Measurements from ENCODE around the gene ATP5PO.

The ATP5PO gene, protein sequence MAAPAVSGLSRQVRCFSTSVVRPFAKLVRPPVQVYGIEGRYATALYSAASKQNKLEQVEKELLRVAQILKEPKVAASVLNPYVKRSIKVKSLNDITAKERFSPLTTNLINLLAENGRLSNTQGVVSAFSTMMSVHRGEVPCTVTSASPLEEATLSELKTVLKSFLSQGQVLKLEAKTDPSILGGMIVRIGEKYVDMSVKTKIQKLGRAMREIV

DNA sequence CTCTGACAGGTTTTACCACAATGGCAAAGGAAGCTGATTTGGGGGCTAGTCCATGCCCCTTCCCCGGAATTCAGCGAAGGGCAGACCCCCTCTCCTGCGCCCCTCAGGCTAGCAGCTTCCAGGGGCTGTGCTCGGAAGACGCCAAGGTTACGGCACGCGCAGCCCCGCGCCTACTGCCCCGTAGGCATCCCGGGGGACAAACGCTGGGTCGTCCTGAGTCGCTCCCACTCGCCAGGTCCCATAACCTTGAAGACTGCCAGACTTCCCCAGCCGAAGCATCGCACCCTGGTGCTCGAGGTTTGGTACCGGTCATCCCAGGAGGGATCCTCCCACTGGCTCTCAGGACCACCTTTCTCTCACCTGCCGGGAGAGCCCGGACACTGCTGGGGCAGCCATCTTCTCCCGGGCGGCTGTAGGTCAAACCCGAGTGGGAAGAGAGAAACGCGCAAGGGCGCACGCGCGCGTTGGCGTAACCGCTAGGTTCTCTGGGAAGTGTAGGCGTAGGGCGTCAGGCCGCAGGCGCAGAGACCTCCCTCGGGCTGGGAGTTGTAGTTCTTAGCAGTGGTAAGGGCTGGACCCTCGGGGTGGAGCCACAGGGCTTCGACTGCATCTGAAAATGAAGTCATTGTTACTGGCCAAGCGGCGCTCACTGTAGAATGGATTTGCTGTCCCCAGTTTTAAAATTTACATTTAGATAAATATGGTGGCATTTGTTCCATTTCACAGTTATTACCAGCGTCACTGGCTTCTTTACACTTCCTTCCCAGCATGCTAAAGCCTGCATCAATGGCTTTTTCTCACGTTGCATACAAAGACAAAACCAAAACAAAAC lies at the start of gene ATP5PO:
Gene ATP5PO, minus strand, starts transcription at position 437 of the 832 bp plus-strand sequence. Its CDS starts 41 bp downstream, at position 396.
- DNase-seq (ENCODE audit: low read depth), result peak; percentile 95

DNA sequence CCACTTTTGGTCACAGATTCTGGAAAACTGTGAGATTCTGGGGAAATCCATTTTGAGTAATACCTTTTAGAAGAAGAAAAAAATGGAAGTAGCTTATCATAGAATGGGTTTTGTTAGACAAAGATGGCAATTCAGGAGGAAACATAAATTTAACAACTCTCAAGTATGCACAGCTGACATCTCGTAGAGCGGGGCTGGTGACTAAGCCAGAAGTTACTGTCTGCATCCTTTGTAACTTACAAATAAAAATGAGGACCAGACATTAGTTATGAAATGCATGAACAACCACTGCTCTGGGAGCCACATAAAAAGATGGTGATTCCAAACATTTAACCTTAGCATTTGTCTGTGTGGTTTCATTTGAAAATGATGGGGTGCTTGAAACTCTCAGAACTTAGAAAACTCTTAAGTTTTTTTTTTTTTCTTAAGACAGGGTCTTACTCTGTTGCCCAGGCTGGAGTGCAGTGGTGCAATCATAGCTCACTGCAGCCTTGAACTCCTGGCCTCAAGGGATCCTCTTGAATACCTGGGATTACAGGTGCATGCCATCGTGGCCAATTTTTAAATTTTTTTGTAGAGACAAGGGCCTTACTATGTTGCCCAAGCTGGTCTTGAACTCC lies 49.2 kb upstream of the ATP5PO start:
- no peak for DNase-seq (ENCODE audit: low read depth)

DNA sequence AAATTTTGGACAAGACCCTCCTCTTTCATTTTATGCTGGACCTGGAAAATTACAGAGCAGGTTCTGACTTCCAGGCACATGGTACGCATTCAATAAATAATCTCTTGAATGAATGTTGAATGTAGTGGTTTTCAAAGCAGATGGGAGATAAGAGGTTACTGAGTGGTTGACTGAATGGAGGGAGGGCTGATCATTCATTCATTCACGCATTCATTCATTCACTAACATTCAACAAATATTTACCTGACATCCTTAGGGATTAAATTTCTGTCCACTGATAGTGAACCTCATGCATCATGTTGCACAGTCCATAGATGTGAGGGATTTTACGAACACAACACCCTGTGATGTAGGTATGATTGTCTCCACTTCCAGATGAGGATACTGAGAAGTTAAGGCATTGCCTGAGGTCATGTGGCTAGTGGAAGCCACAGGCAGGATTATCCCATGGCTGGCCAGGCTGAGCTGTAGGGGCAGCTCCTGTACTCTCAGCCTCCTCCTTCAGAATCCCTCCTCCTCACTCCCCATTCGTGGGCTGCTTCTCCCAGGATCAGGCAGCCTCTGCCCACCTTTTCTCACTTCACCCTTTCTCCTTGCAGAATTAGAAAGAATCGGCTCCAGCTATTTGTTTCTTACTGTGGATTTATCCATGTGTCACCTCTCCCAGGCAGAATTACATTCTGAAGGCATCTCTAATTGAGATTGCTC lies 48.4 kb upstream of the ATP5PO start:
- DNase-seq (ENCODE audit: low read depth), result no peak

DNA sequence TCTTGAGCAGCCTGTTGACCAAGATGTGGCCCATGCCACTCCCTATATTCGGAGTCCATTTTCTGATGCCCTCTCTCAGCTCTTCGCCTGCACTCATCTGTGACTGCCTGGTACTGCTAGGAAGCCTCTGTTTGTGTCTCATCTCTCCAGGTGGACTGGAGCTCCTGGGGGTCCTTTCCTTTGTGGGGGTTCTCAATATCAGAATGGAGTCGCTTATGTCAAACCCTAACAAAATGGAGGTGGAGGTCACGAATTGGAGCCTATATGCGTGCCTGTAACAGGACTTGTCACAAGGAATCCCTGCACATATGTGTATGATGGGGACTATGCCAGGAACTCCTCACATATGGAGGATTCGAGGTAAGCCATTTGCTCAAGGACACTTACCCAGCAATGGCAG lies 46.7 kb upstream of the ATP5PO start:
- DNase-seq (ENCODE audit: low read depth), result no peak

DNA sequence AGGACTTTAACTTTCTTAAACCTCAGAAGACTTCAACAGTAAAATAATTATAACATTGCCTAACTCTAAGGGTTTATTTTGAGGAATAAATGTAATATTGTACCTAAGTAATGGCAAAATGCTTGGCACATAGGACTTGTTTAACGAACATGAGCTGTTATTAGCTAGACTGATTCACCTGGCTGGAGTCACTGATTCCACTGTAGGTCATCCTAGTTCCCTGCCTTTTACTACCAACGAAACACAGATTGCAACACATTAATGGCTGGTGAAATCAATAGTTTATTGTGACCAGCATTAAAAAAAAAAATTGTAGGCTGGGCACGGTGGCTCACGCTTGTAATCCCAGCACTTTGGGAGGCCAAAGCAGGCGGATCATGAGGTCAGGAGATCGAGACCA lies 45.5 kb upstream of the ATP5PO start:
- DNase-seq (ENCODE audit: low read depth), result no peak

DNA sequence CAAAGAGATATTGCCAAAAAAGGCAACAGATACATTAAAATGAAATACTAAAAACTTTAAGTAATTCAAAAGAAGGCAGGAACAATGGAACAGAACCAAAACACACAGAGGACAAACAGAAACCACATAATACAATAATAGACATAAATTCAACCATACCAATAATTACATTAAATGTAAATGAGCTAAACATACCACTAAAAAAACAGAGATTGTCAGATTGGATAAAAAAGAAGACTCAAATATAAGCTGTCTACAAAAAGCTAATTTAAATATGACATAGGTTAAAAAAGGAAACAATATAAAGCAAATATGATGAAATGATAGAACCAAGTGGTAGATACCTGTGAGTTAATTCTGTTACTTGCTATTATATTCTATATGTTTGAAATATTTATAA lies 44.1 kb upstream of the ATP5PO start:
- no peak for DNase-seq (ENCODE audit: low read depth)

DNA sequence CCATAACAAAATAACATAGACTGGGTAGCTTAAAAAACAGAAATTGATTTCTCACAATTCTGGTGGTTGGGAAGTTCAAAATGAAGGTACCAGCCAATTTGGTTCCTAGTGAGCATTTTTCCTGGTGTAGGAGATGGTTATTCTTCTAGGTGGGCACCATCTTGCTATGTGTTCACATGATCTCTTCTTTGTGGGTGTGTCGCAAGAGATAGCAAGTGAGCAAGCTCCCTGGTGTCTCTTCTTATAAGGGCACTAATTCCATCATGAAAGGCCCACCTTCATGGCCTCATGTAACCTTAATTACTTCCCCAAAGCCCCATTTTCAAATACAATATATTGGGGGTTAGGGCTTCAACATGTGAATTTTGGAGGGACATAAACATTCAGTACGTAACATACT lies 38.8 kb upstream of the ATP5PO start:
- no peak for DNase-seq (ENCODE audit: low read depth)

DNA sequence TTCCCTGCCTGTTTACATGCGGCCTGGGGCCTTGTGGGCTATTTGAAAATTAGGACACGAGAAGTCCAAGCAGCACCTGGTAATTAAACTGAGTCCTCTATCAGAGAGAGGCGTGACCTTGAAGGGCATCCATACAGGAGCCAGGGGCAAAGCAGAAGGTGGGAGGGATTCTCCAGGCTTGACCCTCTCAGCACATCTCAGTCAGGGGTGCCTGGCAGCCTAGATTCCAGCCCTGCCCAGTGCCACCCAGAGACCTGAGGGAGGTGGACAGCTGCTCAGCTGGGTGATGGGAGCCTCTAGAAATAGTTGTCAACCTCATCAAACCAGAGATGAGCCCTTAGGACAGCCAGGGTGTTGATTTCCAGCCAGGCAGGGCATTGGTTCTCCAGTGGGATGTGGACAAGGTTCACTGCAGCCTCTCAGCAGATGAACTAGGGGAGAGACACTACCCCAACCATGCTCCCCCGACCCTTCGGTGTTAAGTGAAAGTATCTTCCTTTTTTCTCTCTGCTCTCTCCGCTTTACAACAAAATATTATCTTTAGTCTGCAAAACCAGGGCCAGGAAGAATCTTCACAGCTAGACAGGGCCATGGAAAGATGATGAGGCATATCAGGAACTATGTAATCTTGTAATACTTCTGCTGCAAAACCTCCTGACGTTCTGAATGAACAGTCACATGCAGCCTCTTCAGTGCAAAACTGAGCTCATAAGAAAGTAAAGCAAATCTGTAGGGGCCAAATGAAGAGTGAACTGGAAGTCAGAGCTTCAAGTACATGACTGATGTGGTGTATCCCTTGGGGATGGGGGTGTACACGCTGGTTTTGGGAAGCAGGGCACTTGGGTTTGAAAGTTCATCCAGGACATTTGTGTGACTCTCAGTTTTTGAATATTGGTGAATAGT lies 35.9 kb upstream of the ATP5PO start:
- DNase-seq (ENCODE audit: low read depth), result no peak

DNA sequence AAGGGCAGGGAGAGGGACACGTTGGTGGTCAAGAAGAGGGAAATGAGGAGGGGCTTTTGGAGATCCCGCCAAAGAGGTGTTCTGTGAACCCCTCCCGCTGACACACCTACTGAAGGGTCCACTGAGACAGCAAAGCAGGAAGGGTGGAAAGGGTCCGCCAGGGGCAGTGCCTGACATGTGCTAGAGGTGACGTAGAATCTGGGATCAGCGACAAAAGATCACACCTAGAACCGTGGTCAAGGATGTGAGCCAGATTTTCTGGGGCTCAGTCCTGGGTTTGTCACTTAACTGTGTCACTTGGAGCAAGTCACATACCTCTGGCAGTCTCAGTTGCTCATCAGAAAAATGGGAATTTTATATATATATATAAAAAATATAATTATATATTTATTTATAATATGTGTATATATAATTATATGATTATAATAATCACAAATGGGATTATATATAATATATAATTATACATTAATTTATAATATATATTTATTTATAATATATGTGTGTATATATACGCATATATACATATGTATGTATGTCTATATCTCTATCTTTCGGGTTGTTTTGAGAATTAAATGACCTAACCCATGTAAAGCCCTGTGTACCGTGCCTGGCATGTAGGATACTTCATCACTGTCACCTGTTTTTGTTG lies 35.0 kb upstream of the ATP5PO start:
- DNase-seq (ENCODE audit: low read depth), result no peak

DNA sequence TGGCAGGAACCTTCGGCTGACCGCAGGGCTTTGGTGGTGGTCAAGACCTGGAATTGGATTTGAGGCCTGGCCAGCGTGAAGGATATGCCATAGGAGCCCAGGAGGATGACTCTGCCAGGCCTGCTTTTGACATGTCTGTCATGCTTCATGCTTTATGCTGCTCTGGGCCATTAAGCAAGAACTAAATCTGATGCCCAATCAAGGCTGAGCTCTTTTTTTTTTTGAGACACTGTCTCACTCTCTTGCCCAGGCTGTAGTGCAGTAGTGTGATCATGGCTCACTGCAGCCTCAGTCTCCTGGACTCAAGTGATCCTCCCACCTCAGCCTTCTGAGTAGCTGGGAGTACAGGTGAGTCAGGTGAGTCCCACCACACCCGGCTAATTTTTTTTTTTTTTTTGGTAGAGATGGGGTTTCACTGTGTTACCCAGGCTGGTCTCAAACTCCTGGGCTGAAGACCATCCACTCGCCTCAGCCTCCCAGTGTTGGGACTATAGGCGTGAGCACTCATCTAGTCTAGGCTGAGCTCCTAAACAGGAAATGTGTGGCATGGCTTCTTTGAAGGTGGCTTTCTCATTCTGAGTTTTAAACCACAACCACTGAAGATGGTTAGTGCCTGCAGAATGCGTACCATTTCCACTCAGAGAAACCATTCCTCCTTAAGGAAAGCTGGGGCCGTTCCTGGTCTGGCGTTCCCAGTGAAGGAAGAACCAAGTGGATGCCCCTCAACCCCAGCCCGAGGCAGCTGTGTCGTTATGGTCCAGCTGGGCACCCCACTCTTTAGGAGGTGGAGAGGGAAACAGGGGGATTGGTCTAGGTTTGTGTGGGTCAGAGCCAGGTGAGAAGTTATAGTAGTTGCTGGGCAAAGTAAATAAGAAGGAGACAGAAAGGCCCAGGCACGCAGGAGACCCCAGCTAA lies 34.2 kb upstream of the ATP5PO start:
- peak; percentile 38 for DNase-seq (ENCODE audit: low read depth)

DNA sequence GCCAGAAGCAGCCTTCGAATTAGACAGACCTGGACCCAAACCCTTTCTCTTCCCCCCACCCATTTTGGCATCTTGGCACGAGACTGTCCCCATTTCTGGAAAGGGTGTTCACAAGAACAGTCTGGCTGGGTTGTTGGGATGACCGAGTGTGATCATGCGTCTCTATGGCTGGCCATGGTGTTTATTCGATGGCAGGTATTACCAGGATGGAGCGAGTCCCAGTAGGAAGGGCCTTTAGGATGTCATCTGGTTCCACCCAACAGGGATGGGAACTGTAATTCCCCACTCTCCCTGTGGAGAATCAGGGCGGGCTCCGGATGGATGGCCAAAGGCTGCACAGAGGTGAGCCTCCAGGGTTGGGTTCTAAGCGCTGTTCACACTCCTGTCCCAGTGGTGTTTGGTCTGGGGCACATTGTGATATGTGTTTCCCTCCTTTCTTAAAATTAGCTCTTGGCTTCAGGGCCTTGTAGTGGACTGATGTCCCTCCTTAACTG lies 33.4 kb upstream of the ATP5PO start:
- DNase-seq (ENCODE audit: low read depth), result no peak

DNA sequence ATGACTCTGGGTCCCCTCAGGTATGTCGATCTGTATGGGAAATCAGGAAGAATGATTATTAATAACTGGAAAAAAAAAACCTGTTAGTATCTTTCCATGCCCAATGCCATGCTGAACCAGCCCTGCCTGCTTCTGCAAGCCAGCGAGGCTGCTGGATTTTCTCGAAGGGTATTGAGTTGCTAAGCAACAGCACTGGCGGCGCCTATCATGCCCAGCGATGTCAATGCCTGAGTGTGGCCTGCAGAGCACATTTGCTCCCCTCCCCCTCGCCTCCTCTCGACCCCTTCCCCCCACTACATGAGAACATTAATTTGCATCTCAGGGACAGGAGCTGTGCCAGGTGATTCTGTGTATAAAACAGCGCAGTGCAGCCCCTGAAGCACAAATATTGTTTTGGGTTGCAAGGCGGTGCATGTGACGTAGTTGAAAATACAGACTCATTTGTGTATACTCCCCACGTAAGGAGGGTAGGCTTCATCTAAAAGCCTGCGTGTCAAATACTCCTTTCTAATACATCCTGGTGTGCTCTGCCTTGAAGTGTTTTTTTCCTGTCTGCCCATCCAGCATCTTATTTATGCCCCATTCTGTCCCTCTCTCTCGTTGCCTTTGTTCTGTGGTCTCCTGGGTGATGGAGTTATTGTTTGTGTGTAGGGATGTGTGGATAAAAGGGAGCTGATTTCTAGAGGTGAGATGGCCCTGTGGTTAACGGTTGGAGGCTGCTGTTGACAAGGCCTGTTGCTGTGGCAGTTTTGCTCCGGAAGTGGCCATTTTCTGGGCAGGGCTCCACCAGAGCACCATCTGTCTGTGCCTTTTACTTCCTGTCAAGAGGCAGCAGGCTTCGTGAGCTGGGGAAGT lies 32.7 kb upstream of the ATP5PO start:
- peak; percentile 80 for DNase-seq (ENCODE audit: low read depth)

DNA sequence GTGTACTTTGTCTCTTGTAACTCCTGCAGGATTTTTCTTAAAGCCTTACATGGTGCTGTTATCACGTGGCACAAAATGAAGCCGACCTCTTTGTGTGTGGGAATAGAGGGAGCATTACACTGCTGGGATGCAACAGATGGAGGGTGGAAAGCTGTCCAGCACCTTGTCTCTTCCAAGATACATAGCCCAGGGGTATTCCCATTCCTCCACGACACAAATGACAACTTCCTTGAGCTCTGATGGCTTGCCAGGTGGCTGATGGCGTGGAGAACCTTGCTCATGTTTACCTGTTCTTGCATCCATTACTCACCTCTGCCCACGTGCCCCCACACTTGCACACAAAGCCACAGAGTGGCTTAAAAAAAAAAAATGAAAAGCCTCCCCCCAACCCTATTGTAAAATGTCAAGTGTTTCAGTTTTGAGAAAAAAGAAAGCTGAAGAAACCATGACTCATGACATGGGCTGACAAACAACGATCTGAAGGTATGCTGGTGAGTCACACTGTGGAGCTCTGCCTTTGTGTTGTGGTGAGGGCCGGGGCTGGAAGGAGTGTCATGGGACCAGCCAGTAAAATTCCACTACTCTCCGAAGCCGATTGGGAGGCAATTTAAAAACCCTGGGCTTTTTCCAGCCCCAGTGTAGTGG lies 32.0 kb upstream of the ATP5PO start:
- DNase-seq (ENCODE audit: low read depth), result peak; percentile 80

DNA sequence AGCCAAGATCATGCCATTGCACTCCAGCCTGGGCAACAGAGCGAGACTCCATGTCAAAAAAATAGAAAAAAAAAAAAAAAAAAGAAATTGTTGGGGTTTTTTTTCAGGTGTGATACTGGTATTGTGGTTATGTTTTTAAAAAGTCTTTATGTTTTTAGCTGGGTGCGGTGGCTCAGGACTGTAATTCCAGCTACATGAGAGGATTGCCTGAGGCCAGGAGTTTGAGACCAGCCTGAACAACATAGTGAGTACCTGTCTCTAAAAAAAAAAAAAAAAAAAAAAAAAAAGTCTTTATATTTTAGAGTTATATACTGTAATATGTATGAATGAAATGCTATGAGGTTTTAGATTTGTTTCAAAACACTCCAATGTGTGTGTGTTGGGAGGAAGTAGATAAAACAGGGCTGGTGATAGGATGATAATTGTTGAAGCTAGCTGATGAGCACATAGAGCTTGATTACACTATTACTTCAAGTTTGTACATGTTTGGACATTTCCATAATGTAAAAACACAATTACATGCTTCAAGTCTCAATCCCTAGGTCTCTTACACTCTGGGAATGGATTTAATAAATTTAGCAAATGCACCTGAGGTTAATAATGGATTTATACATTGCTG lies 30.2 kb upstream of the ATP5PO start:
- no peak for DNase-seq (ENCODE audit: low read depth)

DNA sequence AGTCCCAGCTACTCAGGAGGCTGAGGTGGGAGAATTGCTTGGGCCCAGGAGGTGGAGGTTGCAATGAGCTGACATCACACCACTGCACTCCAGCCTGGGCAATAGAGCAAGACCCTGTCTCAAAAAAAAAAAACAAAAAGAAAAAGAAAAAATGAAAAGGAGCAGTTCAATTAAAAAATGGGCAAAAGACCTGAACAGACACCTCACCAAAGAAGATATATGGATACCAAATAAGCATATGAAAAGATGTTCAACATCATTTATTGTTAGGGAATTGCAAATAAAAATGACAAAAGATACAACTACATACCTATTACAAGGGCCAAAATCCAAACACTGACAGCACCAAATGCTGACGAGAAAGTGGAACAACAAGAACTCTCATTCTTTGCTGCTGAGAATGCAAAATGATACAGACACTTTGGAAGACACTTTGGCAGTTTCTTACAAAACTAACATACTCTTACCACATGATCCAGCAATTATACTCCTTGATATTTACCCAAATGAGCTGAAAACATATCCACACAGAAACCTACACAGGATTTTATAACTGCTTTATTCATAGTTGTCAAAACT lies 28.7 kb upstream of the ATP5PO start:
- DNase-seq (ENCODE audit: low read depth), result no peak

DNA sequence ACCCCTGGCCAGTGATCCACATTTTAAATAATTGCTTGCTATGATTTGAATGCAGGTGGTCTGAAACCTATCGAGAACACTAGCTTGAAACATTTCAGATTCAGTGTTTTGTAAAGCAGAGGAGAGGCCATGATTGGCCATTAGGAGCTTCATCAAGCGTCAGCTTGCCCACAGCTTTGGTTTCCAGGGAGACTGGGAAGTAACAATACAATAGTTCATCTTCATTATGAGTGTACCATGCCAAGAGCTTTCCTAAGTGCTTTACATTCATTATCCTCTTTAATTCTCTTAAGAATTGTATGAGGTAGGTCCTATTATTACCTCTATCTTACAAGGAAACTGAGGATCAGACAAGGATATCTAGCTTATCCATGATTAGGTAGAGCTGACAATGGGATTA lies 27.7 kb upstream of the ATP5PO start:
- DNase-seq (ENCODE audit: low read depth), result no peak

DNA sequence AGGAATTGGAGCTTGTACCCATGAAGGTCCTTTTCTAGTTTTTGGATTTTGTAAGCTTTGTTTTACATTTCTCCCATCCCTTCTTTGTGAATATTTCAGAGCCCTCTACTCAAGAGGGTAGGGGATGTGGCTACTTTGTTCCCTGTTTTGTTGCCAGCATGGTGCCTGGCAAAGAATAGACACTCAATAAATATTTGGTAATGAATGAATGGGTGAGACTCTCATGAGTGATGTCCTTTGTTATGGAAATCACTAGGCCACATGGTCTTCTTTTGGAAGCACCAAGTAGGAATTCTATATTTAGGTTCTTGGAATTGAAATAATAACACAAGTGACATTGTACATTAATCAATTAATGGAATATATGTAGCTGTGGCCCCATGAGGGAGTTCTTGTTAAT lies 26.8 kb upstream of the ATP5PO start:
- no peak for DNase-seq (ENCODE audit: low read depth)

DNA sequence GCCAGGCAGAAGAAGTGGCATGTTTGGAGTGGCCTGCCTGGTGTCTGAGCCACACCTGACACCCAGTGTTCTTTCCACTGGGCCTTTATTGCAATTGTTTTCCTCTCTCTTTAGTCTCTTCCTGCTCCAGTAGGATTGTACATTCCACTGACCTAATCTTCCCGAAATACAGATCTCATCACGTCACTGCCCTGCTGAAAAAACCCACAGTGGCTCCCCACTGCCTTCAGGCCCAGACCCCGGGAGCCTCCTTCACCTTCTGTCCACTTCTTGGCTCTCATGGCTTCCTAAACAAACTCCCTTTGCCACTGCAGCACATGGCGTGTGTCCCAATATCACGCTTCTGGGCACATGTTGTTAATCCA lies 25.3 kb upstream of the ATP5PO start:
- no peak for DNase-seq (ENCODE audit: low read depth)

Measured in activated gamma-delta T cell treated with anti-CD3 and anti-CD28 coated beads, Interleukin-2, amount 50 U/mL, for 16 hours (primary cell).